ENCODE measurements around the gene MGAT3. TPM values are rescaled to one million over a fixed set of nuclear protein-coding genes. Genes with fewer than 3 reads are reported as not detected.

The MGAT3 gene
- polyA plus RNA-seq, 2 donors: 0.28 to 0.36 TPM

GRCh38 chr22:39433476-39434242 lies 23.2 kb upstream of the MGAT3 start:
- no peaks in the 10 kb centered on the region for H3K27me3 ChIP-seq (ENCODE audit: control insufficient read depth in 1 of 2, insufficient read depth in 2 of 2, low read length in 2 of 2)
- H3K4me1 ChIP-seq (ENCODE audit: control insufficient read depth in 2 of 2, insufficient read depth in 2 of 2, low read length in 1 of 2): peaks cover 8 to 10% of the 10 kb centered on the region in 2 donors
- H3K4me3 ChIP-seq (ENCODE audit: low read depth in 1 of 2, low read length in 2 of 2): no peak overlapping the region
- 71 to 78% methylated on average over 31 of the region's 31 CpGs for WGBS, 2 donors
- no peak overlapping the region for H3K27ac ChIP-seq (ENCODE audit: low read depth in 2 of 2, low read length in 1 of 2)
- H3K36me3 ChIP-seq (ENCODE audit: control insufficient read depth in 2 of 2, insufficient read depth in 2 of 2, low read length in 1 of 2): peaks cover 0 to 27% of the 10 kb centered on the region in 2 donors
- no peaks in the 10 kb centered on the region for H3K9me3 ChIP-seq (ENCODE audit: control insufficient read depth in 2 of 2, insufficient read depth in 1 of 2, low read depth in 1 of 2, low read length in 1 of 2)

GRCh38 chr22:39434243-39434653 lies 22.6 kb upstream of the MGAT3 start:
- H3K36me3 ChIP-seq (ENCODE audit: control insufficient read depth in 2 of 2, insufficient read depth in 2 of 2, low read length in 1 of 2): peaks cover 0 to 22% of the 10 kb centered on the region in 2 donors
- H3K27ac ChIP-seq (ENCODE audit: low read depth in 2 of 2, low read length in 1 of 2): no peak overlapping the region
- WGBS, 2 donors: 77 to 84% methylated on average over 15 to 18 of the region's 18 CpGs
- H3K4me3 ChIP-seq (ENCODE audit: low read depth in 1 of 2, low read length in 2 of 2): no peak overlapping the region
- H3K9me3 ChIP-seq (ENCODE audit: control insufficient read depth in 2 of 2, insufficient read depth in 1 of 2, low read depth in 1 of 2, low read length in 1 of 2): no peaks in the 10 kb centered on the region
- no peaks in the 10 kb centered on the region for H3K27me3 ChIP-seq (ENCODE audit: control insufficient read depth in 1 of 2, insufficient read depth in 2 of 2, low read length in 2 of 2)
- peaks cover 8 to 10% of the 10 kb centered on the region in 2 donors for H3K4me1 ChIP-seq (ENCODE audit: control insufficient read depth in 2 of 2, insufficient read depth in 2 of 2, low read length in 1 of 2)

- H3K4me1 ChIP-seq (ENCODE audit: control insufficient read depth in 2 of 2, insufficient read depth in 2 of 2, low read length in 1 of 2): peaks cover 10% of the 10 kb centered on the region in 2 donors
- H3K27ac ChIP-seq (ENCODE audit: low read depth in 2 of 2, low read length in 1 of 2): no peak overlapping the region
- WGBS, 2 donors: 79 to 80% methylated on average over 6 of the region's 6 CpGs
- H3K27me3 ChIP-seq (ENCODE audit: control insufficient read depth in 1 of 2, insufficient read depth in 2 of 2, low read length in 2 of 2): no peaks in the 10 kb centered on the region
- H3K9me3 ChIP-seq (ENCODE audit: control insufficient read depth in 2 of 2, insufficient read depth in 1 of 2, low read depth in 1 of 2, low read length in 1 of 2): no peaks in the 10 kb centered on the region
- no peak overlapping the region for H3K4me3 ChIP-seq (ENCODE audit: low read depth in 1 of 2, low read length in 2 of 2)
- H3K36me3 ChIP-seq (ENCODE audit: control insufficient read depth in 2 of 2, insufficient read depth in 2 of 2, low read length in 1 of 2): peaks cover 0 to 21% of the 10 kb centered on the region in 2 donors
Measured at GRCh38 chr22:39434721-39435120, 22.1 kb upstream of the MGAT3 start.

- Histone ChIP-seq H3K27me3 (ENCODE audit: control insufficient read depth in 1 of 2, insufficient read depth in 2 of 2, low read length in 2 of 2) (no peaks in the 10 kb centered on the region), H3K27ac (ENCODE audit: low read depth in 2 of 2, low read length in 1 of 2) (no peak overlapping the region), H3K36me3 (ENCODE audit: control insufficient read depth in 2 of 2, insufficient read depth in 2 of 2, low read length in 1 of 2) (peaks cover 0 to 13% of the 10 kb centered on the region in 2 donors), H3K9me3 (ENCODE audit: control insufficient read depth in 2 of 2, insufficient read depth in 1 of 2, low read depth in 1 of 2, low read length in 1 of 2) (no peaks in the 10 kb centered on the region), H3K4me3 (ENCODE audit: low read depth in 1 of 2, low read length in 2 of 2) (no peak overlapping the region), H3K4me1 (ENCODE audit: control insufficient read depth in 2 of 2, insufficient read depth in 2 of 2, low read length in 1 of 2) (peaks cover 10% of the 10 kb centered on the region in 2 donors)
- WGBS, 2 donors: 89 to 91% methylated on average over 8 of the region's 8 CpGs
Measured at GRCh38 chr22:39435616-39436015, 21.2 kb upstream of the MGAT3 start.

GRCh38 chr22:39437791-39438704 lies 18.8 kb upstream of the MGAT3 start:
- H3K27me3 ChIP-seq (ENCODE audit: control insufficient read depth in 1 of 2, insufficient read depth in 2 of 2, low read length in 2 of 2): no peaks in the 10 kb centered on the region
- peaks cover 8 to 10% of the 10 kb centered on the region in 2 donors for H3K4me1 ChIP-seq (ENCODE audit: control insufficient read depth in 2 of 2, insufficient read depth in 2 of 2, low read length in 1 of 2)
- H3K4me3 ChIP-seq (ENCODE audit: low read depth in 1 of 2, low read length in 2 of 2): peak overlapping the region; percentile 22 to 31
- H3K27ac ChIP-seq (ENCODE audit: low read depth in 2 of 2, low read length in 1 of 2): no peak overlapping the region
- no peaks in the 10 kb centered on the region for H3K9me3 ChIP-seq (ENCODE audit: control insufficient read depth in 2 of 2, insufficient read depth in 1 of 2, low read depth in 1 of 2, low read length in 1 of 2)
- peaks cover 0 to 4% of the 10 kb centered on the region in 2 donors for H3K36me3 ChIP-seq (ENCODE audit: control insufficient read depth in 2 of 2, insufficient read depth in 2 of 2, low read length in 1 of 2)
- 41% methylated on average over 14 to 16 of the region's 16 CpGs for WGBS, 2 donors

DNA sequence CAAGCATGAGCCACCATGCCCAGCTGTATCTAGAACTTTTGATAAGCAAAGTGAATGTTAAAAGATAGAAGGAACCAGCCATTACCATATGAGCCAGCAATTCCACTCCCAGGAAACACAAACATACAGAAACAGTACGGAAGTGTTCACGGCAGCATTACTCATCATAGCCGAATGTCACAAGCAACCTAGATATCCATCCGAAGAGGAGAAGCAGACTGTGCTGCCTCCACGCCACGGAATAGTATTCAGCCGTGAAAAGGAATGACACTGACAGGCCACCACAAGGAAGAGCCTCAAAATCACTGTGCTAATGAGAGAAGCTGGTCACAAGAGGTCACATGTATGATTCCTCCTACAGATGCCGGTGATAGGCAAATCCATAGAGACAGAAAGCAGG lies 17.6 kb upstream of the MGAT3 start:
- H3K9me3 ChIP-seq (ENCODE audit: control insufficient read depth in 2 of 2, insufficient read depth in 1 of 2, low read depth in 1 of 2, low read length in 1 of 2): no peaks in the 10 kb centered on the region
- H3K27ac ChIP-seq (ENCODE audit: low read depth in 2 of 2, low read length in 1 of 2): peak overlapping the region; percentile 32 to 59
- WGBS, 2 donors: 53 to 58% methylated on average over 8 of the region's 8 CpGs
- no peak overlapping the region for H3K4me3 ChIP-seq (ENCODE audit: low read depth in 1 of 2, low read length in 2 of 2)
- H3K4me1 ChIP-seq (ENCODE audit: control insufficient read depth in 2 of 2, insufficient read depth in 2 of 2, low read length in 1 of 2): peaks cover 8 to 10% of the 10 kb centered on the region in 2 donors
- no peaks in the 10 kb centered on the region for H3K36me3 ChIP-seq (ENCODE audit: control insufficient read depth in 2 of 2, insufficient read depth in 2 of 2, low read length in 1 of 2)
- no peaks in the 10 kb centered on the region for H3K27me3 ChIP-seq (ENCODE audit: control insufficient read depth in 1 of 2, insufficient read depth in 2 of 2, low read length in 2 of 2)

- H3K27ac ChIP-seq (ENCODE audit: low read depth in 2 of 2, low read length in 1 of 2): no peak overlapping the region
- WGBS, 2 donors: 87 to 90% methylated on average over 6 of the region's 6 CpGs
- H3K27me3 ChIP-seq (ENCODE audit: control insufficient read depth in 1 of 2, insufficient read depth in 2 of 2, low read length in 2 of 2): no peaks in the 10 kb centered on the region
- H3K9me3 ChIP-seq (ENCODE audit: control insufficient read depth in 2 of 2, insufficient read depth in 1 of 2, low read depth in 1 of 2, low read length in 1 of 2): no peaks in the 10 kb centered on the region
- no peak overlapping the region for H3K4me3 ChIP-seq (ENCODE audit: low read depth in 1 of 2, low read length in 2 of 2)
- no peaks in the 10 kb centered on the region for H3K36me3 ChIP-seq (ENCODE audit: control insufficient read depth in 2 of 2, insufficient read depth in 2 of 2, low read length in 1 of 2)
- peaks cover 0 to 20% of the 10 kb centered on the region in 2 donors for H3K4me1 ChIP-seq (ENCODE audit: control insufficient read depth in 2 of 2, insufficient read depth in 2 of 2, low read length in 1 of 2)
Measured at GRCh38 chr22:39443398-39443797, 13.4 kb upstream of the MGAT3 start.

GRCh38 chr22:39444247-39444800 lies 12.5 kb upstream of the MGAT3 start:
- 54 to 61% methylated on average over 7 of the region's 7 CpGs for WGBS, 2 donors
- H3K27me3 ChIP-seq (ENCODE audit: control insufficient read depth in 1 of 2, insufficient read depth in 2 of 2, low read length in 2 of 2): no peaks in the 10 kb centered on the region
- H3K36me3 ChIP-seq (ENCODE audit: control insufficient read depth in 2 of 2, insufficient read depth in 2 of 2, low read length in 1 of 2): no peaks in the 10 kb centered on the region
- H3K9me3 ChIP-seq (ENCODE audit: control insufficient read depth in 2 of 2, insufficient read depth in 1 of 2, low read depth in 1 of 2, low read length in 1 of 2): no peaks in the 10 kb centered on the region
- H3K4me1 ChIP-seq (ENCODE audit: control insufficient read depth in 2 of 2, insufficient read depth in 2 of 2, low read length in 1 of 2): peaks cover 4 to 23% of the 10 kb centered on the region in 2 donors
- H3K4me3 ChIP-seq (ENCODE audit: low read depth in 1 of 2, low read length in 2 of 2): no peak overlapping the region
- H3K27ac ChIP-seq (ENCODE audit: low read depth in 2 of 2, low read length in 1 of 2): no peak overlapping the region

DNA sequence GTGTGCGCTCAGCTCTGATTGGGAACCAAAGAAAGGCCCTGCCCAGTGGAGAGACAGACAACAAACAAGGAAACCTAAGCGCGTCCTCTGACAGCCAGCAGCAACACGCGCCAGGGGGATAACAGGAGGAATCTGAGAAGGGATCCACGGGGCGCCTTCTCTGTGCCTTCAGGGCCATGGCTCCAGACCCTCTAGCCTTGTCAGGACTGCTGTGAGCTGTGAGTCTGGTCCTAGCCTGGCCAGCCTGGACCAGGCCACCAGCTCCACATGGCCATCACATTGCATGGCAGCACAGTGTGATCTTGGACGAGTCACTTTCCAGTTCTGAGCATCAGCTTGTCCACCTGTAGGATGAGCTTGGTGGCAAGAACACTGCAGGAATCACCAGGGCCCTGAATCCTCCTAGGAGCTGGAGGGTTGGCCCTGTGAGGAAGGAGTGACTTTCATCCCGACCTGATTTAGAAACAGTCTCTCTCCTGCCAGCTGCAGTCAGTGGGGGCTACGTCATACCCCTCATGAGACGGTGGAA lies 11.8 kb upstream of the MGAT3 start:
- Histone ChIP-seq H3K4me3 (ENCODE audit: low read depth in 1 of 2, low read length in 2 of 2) (no peak overlapping the region), H3K27ac (ENCODE audit: low read depth in 2 of 2, low read length in 1 of 2) (no peak overlapping the region), H3K27me3 (ENCODE audit: control insufficient read depth in 1 of 2, insufficient read depth in 2 of 2, low read length in 2 of 2) (no peaks in the 10 kb centered on the region), H3K9me3 (ENCODE audit: control insufficient read depth in 2 of 2, insufficient read depth in 1 of 2, low read depth in 1 of 2, low read length in 1 of 2) (no peaks in the 10 kb centered on the region), H3K36me3 (ENCODE audit: control insufficient read depth in 2 of 2, insufficient read depth in 2 of 2, low read length in 1 of 2) (no peaks in the 10 kb centered on the region), H3K4me1 (ENCODE audit: control insufficient read depth in 2 of 2, insufficient read depth in 2 of 2, low read length in 1 of 2) (peaks cover 4 to 27% of the 10 kb centered on the region in 2 donors)
- 87 to 90% methylated on average over 11 of the region's 11 CpGs for WGBS, 2 donors

All from esophagus (tissue), 2 donors.